ENCODE data around the gene PTPDC1. TPM values are rescaled to one million over a fixed set of nuclear protein-coding genes. Genes with fewer than 3 reads are reported as not detected.

The PTPDC1 gene
- total RNA-seq, 1 donor from 2014 or later: 7.9 TPM

DNA sequence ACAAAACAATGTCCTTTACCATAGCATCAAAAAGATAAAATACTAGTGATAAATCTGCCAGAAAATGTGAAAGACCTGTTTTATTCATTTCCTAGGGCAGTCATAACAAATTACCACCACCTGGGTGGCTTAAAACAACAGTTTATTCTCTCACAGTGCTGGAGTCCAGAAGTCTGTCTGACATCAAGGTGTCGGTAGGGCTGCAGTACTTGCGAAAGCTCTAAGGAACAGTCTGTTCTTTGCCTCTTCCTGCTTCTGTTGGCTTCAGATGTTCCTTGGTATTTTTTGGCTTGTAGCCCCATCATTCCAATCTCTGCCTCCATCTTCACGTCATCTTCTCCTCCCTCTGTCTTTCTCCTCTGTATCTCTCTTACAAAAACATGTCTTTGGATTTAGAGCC is 51.0 kb downstream of the PTPDC1 start:
- TF ChIP-seq, protein P1, sequence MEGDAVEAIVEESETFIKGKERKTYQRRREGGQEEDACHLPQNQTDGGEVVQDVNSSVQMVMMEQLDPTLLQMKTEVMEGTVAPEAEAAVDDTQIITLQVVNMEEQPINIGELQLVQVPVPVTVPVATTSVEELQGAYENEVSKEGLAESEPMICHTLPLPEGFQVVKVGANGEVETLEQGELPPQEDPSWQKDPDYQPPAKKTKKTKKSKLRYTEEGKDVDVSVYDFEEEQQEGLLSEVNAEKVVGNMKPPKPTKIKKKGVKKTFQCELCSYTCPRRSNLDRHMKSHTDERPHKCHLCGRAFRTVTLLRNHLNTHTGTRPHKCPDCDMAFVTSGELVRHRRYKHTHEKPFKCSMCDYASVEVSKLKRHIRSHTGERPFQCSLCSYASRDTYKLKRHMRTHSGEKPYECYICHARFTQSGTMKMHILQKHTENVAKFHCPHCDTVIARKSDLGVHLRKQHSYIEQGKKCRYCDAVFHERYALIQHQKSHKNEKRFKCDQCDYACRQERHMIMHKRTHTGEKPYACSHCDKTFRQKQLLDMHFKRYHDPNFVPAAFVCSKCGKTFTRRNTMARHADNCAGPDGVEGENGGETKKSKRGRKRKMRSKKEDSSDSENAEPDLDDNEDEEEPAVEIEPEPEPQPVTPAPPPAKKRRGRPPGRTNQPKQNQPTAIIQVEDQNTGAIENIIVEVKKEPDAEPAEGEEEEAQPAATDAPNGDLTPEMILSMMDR (IDR thresholded peaks at IDR 0.05; ENCODE audit: borderline replicate concordance): peak; percentile 27
- no peak overlapping the region for H3K4me3 ChIP-seq
- peaks cover 30% of the 10 kb centered on the region for H3K4me1 ChIP-seq
- H3K9me3 ChIP-seq (replicated peaks): no peaks in the 10 kb centered on the region
- DNase-seq: no peak
- H3K27ac ChIP-seq (replicated peaks): peak overlapping the region; percentile 75
- no peaks in the 10 kb centered on the region for H3K27me3 ChIP-seq (ENCODE audit: low read depth)
- intact Hi-C loops (cut with micrococcal nuclease): loop anchor here (10.0 kb wide), 1 partner anchor 50 kb away; the partner anchor contains the start of gene PTPDC1
- no peaks in the 10 kb centered on the region for H3K36me3 ChIP-seq

DNA sequence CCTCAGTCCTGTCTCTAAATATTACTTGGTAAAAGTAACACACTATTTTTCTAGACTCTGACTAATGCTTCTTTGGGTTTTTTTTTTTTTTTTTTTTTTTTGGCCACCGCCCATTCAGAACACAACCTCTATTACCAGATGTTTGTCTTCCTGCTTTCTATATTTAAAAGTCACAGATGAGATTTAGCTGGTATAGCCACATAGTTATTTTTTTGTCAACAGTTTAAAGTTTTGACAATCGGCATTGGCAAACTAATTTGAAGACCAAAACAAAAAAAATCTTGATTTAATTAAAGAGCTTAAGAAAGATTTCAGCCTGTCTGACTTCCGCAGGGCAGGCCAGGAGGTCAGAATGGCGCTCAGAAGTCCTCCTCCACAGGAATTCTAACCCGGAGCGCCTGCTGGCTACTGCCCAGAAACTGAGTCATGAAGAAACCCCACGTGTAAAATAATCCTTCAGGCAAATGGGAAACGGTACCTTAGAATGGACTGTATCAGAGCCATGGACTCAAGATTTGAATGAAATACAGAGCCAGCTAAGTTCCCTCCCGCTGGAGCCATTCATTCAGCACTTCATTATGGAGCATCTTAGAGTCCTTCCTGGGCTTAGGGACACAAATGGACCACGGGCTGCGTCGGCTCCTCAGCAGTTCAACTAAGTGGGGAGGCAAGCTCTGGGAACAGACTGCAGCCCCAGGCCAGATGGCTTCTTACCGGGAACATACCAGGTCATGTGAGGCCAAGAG is 55.6 kb downstream of the PTPDC1 start:
- intact Hi-C loops (cut with micrococcal nuclease): loop anchor here (10.0 kb wide), 1 partner anchor 55 kb away; the partner anchor contains the start of gene PTPDC1
- H3K36me3 ChIP-seq: no peaks in the 10 kb centered on the region

DNA sequence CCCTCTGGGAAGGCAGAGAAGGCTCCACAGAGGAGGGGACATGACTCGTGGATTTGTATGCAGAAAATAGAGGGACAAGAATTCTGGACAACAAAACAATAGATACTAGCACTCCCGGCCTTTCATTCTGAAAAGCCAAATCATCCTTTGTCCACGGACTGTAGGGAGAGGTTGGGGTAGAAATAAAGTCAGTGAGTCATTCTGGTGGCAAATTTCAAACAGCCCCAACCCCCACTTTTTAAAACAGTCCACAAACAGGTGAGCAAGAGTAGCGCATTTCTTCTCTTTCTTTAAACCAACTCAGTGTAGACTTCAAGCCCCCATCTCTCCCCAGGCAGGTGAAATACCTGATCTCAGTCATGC is 56.1 kb downstream of the PTPDC1 start:
- TF ChIP-seq, protein P1 (IDR thresholded peaks at IDR 0.05; ENCODE audit: borderline replicate concordance): no peak
- intact Hi-C loops (cut with micrococcal nuclease): no loop called here
- Histone ChIP-seq H3K9me3 (replicated peaks) (no peaks in the 10 kb centered on the region), H3K27me3 (ENCODE audit: low read depth) (no peaks in the 10 kb centered on the region), H3K36me3 (no peaks in the 10 kb centered on the region), H3K27ac (replicated peaks) (peak overlapping the region; percentile 90), H3K4me3 (peak overlapping the region; percentile 40), H3K4me1 (peaks cover 35% of the 10 kb centered on the region)
- DNase-seq: no peak

More for the DNA sequence above, 55.6 kb downstream of the PTPDC1 start:
- H3K4me3 ChIP-seq: peak overlapping the region; percentile 40
- H3K27me3 ChIP-seq (ENCODE audit: low read depth): no peaks in the 10 kb centered on the region
- DNase-seq: peak; percentile 85
- TF ChIP-seq, protein P1 (IDR thresholded peaks at IDR 0.05; ENCODE audit: borderline replicate concordance): no peak
- H3K4me1 ChIP-seq: peaks cover 41% of the 10 kb centered on the region
- H3K9me3 ChIP-seq (replicated peaks): no peaks in the 10 kb centered on the region
- H3K27ac ChIP-seq (replicated peaks): peak overlapping the region; percentile 90

DNA sequence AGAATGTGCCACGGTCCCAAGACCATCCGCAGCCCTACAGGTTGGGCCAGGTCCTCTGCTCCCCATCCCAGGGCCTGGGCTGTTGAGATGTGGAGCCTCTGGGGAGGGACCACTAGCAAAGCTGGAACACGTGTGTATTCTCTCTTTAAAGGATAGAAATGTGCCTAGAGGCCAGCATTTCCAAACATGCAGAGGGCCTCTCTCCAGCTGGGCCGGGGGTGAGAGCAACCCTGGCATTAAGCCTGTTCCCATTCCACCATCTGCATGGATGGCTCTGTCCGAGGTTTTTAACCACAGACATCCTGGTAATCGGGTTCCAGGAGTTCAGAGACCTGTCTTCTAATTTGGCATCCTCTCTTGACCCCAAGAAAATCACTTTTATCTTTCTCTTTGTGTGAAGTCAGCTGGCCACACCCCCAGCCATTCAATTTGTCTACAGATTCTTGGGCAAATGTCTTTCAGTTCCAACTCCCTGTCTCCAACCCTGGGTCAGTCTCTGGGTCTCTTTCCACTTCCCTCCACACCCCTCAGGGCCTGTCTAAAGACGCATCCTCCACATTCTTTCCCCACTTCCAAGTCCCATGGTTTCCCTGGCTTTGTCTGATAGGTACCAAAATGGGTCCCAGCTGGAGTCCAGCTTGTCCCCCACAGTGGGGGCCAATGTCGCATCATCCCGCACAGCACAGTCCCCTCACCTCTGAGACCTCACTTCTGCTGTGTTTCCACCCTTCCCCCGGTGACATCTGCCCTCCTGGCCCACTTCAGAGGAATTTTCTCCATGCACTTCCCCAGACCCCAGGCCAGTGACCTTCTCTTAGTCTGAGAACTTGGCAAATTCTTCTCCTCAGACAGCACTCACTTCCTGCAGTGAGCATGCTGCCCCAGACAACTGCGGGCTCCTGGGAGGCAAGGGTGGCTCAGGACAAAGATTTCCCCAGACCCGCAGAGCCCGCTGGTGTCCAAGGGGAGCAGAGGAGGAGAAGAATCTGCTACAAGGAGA is 56.8 kb downstream of the PTPDC1 start:
- peaks cover 31% of the 10 kb centered on the region for H3K4me1 ChIP-seq
- no peaks in the 10 kb centered on the region for H3K9me3 ChIP-seq (replicated peaks)
- TF ChIP-seq, protein P1 (IDR thresholded peaks at IDR 0.05; ENCODE audit: borderline replicate concordance): no peak
- H3K4me3 ChIP-seq: no peak overlapping the region
- H3K27me3 ChIP-seq (ENCODE audit: low read depth): no peaks in the 10 kb centered on the region
- intact Hi-C loops (cut with micrococcal nuclease): no loop called here
- no peaks in the 10 kb centered on the region for H3K36me3 ChIP-seq
- peak overlapping the region; percentile 90 for H3K27ac ChIP-seq (replicated peaks)
- peak; percentile 18 for DNase-seq

DNA sequence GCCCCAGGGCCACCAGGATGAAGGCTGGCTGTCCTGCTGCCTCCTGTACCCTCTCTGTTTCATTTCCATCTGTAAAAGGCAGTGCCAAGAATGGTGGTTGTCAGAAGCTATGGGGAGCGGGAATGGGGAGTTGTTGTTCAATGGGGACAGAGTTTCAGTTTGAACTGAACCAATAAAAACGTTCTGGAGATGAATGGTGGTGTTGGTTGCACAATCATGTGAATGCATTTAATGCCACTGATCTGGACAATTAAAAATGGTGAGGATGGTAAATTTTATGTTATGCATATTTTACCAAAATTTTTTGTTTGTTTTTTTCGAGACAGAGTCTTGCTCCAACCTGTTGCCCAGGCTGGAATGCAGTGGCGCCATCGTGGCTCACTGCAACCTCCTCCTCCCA is 58.1 kb downstream of the PTPDC1 start:
- H3K9me3 ChIP-seq (replicated peaks): no peaks in the 10 kb centered on the region
- H3K36me3 ChIP-seq: no peaks in the 10 kb centered on the region
- peak overlapping the region; percentile 90 for H3K27ac ChIP-seq (replicated peaks)
- DNase-seq: no peak
- H3K27me3 ChIP-seq (ENCODE audit: low read depth): no peaks in the 10 kb centered on the region
- H3K4me3 ChIP-seq: no peak overlapping the region
- TF ChIP-seq, protein P1 (IDR thresholded peaks at IDR 0.05; ENCODE audit: borderline replicate concordance): no peak
- H3K4me1 ChIP-seq: peaks cover 31% of the 10 kb centered on the region
- intact Hi-C loops (cut with micrococcal nuclease): no loop called here

Data from left ventricle myocardium inferior (tissue), 1 donor.